Measurements from ENCODE around the gene RAD51B.

GRCh38 chr14:68219407-68219806 lies 399.8 kb downstream of the RAD51B start:
- TF ChIP-seq CTCF (IDR thresholded peaks at IDR 0.05) (no peak), POLR2AphosphoS5 (IDR thresholded peaks at IDR 0.05; ENCODE audit: low read depth, low read length) (no peak)
